Vagina (tissue), 2 donors: ENCODE measurements around the gene HSPA12A. TPM values are rescaled to one million over a fixed set of nuclear protein-coding genes. Genes with fewer than 3 reads are reported as not detected.

Experiments used
- DNase-seq, 2 donors: peaks; one replicate each; pipeline ENCODE4 v3.0.0-alpha.2; 2017; ENCODE audit errors: extremely low spot score in 2 of 2
- H3K27ac ChIP-seq: fragments of 200-600 bp; sonication (generic); one replicate; pipeline ENCODE4 v1.5.1; 2019
- H3K27me3 ChIP-seq: fragments of 200-600 bp; sonication (generic); one replicate; pipeline ENCODE4 v1.5.1; 2019
- H3K36me3 ChIP-seq, 2 donors: fragments of 200-600 bp; sonication (generic); one replicate each; pipeline ENCODE4 v1.5.1; 2017 to 2019
- H3K4me1 ChIP-seq: fragments of 200-600 bp; sonication (generic); one replicate; pipeline ENCODE4 v1.5.1; 2019
- H3K4me3 ChIP-seq, 2 donors: fragments of 200-600 bp; sonication (generic); 1 replicate in 1 of 2; 2 replicates in 1 of 2; pipeline ENCODE4 v1.5.1; 2016 to 2019
- H3K9me3 ChIP-seq: fragments of 200-600 bp; sonication (generic); one replicate; pipeline ENCODE4 v1.5.1; 2019
- POLR2A ChIP-seq, 2 donors: fragments of 450-650 bp; IDR thresholded peaks; one replicate each; pipeline ENCODE4 v1.6.1; 2017; ENCODE audit warnings: antibody characterized with exemption in 2 of 2, mild to moderate bottlenecking in 2 of 2, moderate library complexity in 2 of 2
- POLR2AphosphoS5 ChIP-seq, 2 donors: sonication (generic); formaldehyde crosslinking; IDR thresholded peaks; one replicate each; pipeline ENCODE4 v1.9.0; 2017; ENCODE audit warnings: antibody characterized with exemption in 2 of 2, mild to moderate bottlenecking in 2 of 2, low read depth in 1 of 2; ENCODE audit not compliant: insufficient read depth in 1 of 2
- intact Hi-C: fragments of 100-400 bp; cut with DNase I; formaldehyde crosslinking; loops from one replicate; pipeline ENCODE4 v1.15.1; 2023
- total RNA-seq: library from RNA; depleted of rRNA; stranded (reverse); fragments of >200 nt; gene quantifications from one replicate; pipeline ENCODE4 v1.2.3, GENCODE V29; 2016
- TF ChIP-seq, protein P1 (sequence below), 3 experiments: fragments of 450-650 bp in 2 of 3; fragments of 200-600 bp in 1 of 3; sonication (generic) in 1 of 3; IDR thresholded peaks; one replicate each; pipeline ENCODE4 v1.5.1; 2017 to 2019; ENCODE audit warnings: antibody characterized with exemption in 3 of 3, mild to moderate bottlenecking in 2 of 3, moderate library complexity in 2 of 3

HSPA12A gene
- total RNA-seq, 1 donor from 2014 or later: 28.7 TPM

DNA sequence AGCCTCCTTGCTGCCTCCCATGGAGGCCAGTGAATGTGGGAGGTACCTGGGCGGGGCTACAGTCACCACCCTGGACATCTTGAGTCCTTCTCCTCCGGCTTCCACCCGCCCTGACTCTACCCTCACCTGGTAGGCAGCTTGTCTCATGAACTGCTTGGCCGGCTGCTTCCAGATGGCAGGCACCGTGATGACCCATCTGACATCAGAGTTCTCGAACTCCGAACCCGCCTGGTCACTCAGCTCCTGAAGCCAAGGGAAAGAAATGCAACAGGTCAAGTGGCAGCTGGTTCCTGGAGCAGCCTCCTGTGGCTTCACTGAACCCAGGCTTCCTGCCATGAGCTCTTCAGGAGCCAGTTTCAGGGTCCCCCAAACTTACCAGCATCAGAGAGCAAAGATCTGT, 50.1 kb downstream of the HSPA12A start:
- no peak overlapping the region for H3K4me3 ChIP-seq
- no peak for DNase-seq
- H3K27me3 ChIP-seq: no peaks in the 10 kb centered on the region
- TF ChIP-seq POLR2AphosphoS5 (IDR thresholded peaks at IDR 0.05; ENCODE audit: insufficient read depth in 1 of 2, low read depth in 1 of 2) (no peak), POLR2A (IDR thresholded peaks at IDR 0.05) (no peak)
- TF ChIP-seq, protein P1, sequence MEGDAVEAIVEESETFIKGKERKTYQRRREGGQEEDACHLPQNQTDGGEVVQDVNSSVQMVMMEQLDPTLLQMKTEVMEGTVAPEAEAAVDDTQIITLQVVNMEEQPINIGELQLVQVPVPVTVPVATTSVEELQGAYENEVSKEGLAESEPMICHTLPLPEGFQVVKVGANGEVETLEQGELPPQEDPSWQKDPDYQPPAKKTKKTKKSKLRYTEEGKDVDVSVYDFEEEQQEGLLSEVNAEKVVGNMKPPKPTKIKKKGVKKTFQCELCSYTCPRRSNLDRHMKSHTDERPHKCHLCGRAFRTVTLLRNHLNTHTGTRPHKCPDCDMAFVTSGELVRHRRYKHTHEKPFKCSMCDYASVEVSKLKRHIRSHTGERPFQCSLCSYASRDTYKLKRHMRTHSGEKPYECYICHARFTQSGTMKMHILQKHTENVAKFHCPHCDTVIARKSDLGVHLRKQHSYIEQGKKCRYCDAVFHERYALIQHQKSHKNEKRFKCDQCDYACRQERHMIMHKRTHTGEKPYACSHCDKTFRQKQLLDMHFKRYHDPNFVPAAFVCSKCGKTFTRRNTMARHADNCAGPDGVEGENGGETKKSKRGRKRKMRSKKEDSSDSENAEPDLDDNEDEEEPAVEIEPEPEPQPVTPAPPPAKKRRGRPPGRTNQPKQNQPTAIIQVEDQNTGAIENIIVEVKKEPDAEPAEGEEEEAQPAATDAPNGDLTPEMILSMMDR (IDR thresholded peaks at IDR 0.05): no peak
- H3K27ac ChIP-seq: no peak overlapping the region
- no peaks in the 10 kb centered on the region for H3K36me3 ChIP-seq
- intact Hi-C loops: no loop called here
- no peaks in the 10 kb centered on the region for H3K9me3 ChIP-seq
- H3K4me1 ChIP-seq: peaks cover 21% of the 10 kb centered on the region

DNA sequence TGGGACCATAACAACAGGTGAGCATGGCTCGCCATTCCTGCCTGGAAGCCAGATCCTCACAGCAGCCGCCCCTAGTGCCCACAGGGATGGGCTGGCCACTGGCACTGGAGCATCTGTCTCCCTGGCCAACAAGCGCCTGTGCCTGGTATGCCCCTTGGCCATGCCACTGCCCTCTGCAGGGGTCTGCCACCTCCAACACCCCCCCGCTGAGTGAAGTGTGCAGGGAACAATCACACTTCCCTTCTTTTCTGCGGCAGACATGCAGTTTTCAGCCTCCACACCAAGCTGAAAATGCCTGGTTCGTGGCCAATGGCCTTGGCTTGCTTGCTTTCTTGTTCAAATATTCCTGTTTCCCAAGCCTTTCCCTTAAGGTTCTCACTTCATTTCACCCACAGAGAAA, 50.7 kb downstream of the HSPA12A start:
- H3K4me1 ChIP-seq: peaks cover 21% of the 10 kb centered on the region
- TF ChIP-seq POLR2AphosphoS5 (IDR thresholded peaks at IDR 0.05; ENCODE audit: insufficient read depth in 1 of 2, low read depth in 1 of 2) (no peak), POLR2A (IDR thresholded peaks at IDR 0.05) (no peak)
- TF ChIP-seq, protein P1 (IDR thresholded peaks at IDR 0.05): no peak
- intact Hi-C loops: no loop called here
- no peak for DNase-seq
- H3K27me3 ChIP-seq: no peaks in the 10 kb centered on the region
- no peaks in the 10 kb centered on the region for H3K9me3 ChIP-seq
- no peak overlapping the region for H3K4me3 ChIP-seq
- no peaks in the 10 kb centered on the region for H3K36me3 ChIP-seq
- H3K27ac ChIP-seq: no peak overlapping the region

DNA sequence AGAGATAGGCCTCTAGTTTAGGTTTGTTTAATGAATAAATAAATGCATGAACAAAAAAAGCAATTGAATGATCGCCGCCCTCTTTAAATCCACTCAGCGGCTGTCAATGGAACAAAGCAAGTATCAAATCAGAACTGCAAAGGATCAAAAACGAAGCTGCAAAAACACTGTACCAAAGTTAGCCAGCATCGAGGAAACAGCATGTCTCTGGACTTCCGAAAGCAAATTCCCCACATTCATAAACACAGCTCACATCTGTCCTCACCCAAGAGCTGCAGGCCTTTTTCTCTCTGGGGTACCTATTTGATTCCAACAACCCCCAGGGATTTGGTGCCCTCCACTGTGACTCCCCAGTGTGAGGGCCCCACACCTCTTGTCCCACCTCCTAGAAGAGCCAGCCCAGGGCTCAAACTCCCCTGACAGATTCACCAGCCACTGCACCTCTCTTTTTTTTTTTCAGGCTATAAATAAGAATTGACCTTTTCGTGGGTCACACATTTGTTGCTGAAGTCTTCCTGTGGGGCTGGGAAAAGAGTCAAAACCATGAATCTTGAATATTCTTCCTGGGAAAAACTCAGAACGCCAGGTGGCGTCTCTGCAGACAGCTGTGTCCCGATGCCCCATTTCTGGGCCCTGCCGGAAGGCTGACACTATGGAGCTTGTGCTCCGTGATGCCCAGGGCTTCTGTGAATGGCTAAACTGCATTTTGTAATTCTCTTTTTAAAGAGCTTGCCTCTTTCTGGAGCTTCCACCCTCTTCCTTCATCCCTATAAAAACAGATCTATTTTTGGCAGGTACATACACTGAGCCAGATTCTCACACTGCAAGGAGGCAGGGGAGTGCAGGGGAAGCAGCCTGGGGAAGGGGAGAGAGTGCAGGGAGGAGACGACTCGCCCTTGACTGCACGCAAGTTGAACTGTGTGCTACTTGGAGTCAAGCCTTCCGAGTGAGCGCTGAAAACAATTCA, 51.7 kb downstream of the HSPA12A start:
- Histone ChIP-seq H3K4me1 (peaks cover 21% of the 10 kb centered on the region), H3K9me3 (no peaks in the 10 kb centered on the region), H3K27ac (no peak overlapping the region), H3K36me3 (no peaks in the 10 kb centered on the region), H3K4me3 (no peak overlapping the region), H3K27me3 (no peaks in the 10 kb centered on the region)
- TF ChIP-seq POLR2AphosphoS5 (IDR thresholded peaks at IDR 0.05; ENCODE audit: insufficient read depth in 1 of 2, low read depth in 1 of 2): no peak
- TF ChIP-seq, protein P1 (IDR thresholded peaks at IDR 0.05): peak in 1 of 3 experiments; percentile 11
- DNase-seq: no peak
- intact Hi-C loops: no loop called here

DNA sequence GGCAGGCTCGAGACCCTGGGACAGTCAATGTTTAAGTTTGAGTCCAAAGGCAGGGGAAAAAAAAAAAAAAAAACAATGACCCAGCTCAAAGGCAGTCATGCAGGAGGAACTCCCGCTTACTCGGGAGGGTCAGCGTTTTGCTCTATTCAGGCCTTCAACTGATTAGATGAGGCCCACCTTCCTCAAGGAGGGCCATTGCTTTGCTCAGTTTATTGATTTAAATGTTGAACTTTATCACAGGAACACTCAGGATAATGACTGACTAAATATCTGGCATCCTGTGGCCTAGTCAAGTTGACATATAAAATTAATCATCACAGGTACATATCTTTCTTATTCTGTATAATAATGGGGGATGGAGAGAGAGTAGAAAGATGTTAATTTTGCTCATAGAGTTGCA, 52.6 kb downstream of the HSPA12A start:
- Histone ChIP-seq H3K27ac (no peak overlapping the region), H3K27me3 (no peaks in the 10 kb centered on the region)
- intact Hi-C loops: no loop called here

More for the DNA sequence above, 52.6 kb downstream of the HSPA12A start:
- DNase-seq: no peak
- no peak for TF ChIP-seq POLR2AphosphoS5 (IDR thresholded peaks at IDR 0.05; ENCODE audit: insufficient read depth in 1 of 2, low read depth in 1 of 2)
- TF ChIP-seq, protein P1 (IDR thresholded peaks at IDR 0.05): no peak
- no peak for TF ChIP-seq POLR2A (IDR thresholded peaks at IDR 0.05)
- no peak overlapping the region for H3K4me3 ChIP-seq
- no peaks in the 10 kb centered on the region for H3K9me3 ChIP-seq
- H3K36me3 ChIP-seq: no peaks in the 10 kb centered on the region
- peaks cover 21% of the 10 kb centered on the region for H3K4me1 ChIP-seq
